ENCODE measurements around the gene CACNB2.

DNA sequence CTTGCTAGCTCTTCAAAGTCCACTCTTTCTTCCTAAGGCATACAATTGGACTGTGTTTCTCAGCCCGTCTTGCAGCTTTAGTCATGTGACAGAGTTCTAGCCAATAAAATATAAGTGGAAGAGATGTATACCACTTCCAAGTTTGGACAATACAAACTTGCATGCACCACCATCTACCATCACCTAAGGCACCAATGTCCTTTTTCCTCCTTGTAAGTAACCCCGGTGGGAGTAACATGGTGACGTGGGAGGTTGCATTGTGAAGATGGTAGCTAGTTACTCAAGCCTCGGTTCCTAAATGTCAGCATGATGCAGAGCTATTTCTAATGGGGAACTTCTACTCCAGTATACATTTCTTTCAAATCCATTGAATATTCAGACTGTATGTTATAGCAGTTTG is 5.3 kb upstream of the CACNB2 start:
- no peak for TF ChIP-seq GATA2 (IDR thresholded peaks at IDR 0.05; ENCODE audit: low read depth, low read length)
- TF ChIP-seq GATA3 (IDR thresholded peaks at IDR 0.05; ENCODE audit: low read depth, low read length): no peak

Data from SH-SY5Y (cell line).